AG09309 (cell line): ENCODE measurements around the gene MROH8.
"Not testable (repeated sequence)": the region's sequence is repeated elsewhere in the genome, so short reads cannot be mapped to it uniquely, and the experiment has no call there.

Experiments
- DNase-seq: peaks from one replicate; pipeline ENCODE4 v3.0.0-alpha.2; 2010; ENCODE audit warnings: low read depth
- H3K4me3 ChIP-seq: 2 replicates; pipeline ENCODE4 v1.5.1; 2011; ENCODE audit warnings: mild to moderate bottlenecking, low read depth, low read length, moderate library complexity; ENCODE audit not compliant: control insufficient read depth
- TF ChIP-seq, protein P1 (sequence below): IDR thresholded peaks from 2 replicates; pipeline ENCODE4 v1.5.1; 2011; ENCODE audit warnings: mild to moderate bottlenecking, low read depth, low read length, inconsistent platforms; ENCODE audit not compliant: insufficient read depth, control insufficient read depth; ENCODE audit errors: missing control alignments

MROH8 gene

DNA sequence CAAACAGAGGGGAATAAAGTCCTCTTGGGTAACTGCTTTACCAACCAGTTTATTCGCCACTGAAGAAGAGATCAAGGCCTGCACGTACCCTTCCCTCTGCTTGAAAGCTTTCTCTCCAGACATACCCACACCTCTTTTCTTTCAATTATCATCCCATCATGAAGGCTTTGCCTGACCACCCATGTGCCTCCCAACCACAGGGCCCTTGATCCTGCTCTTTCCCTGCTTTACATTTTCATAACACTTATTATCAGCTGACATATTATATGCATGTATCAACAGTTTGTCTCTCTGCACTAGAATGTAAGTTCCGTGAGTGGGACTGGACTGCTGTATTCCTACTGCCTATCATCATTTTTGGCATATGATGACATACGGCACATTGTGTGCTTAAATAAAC is 21.1 kb downstream of the MROH8 start:
- H3K4me3 ChIP-seq = no peak overlapping the region
- TF ChIP-seq, protein P1, sequence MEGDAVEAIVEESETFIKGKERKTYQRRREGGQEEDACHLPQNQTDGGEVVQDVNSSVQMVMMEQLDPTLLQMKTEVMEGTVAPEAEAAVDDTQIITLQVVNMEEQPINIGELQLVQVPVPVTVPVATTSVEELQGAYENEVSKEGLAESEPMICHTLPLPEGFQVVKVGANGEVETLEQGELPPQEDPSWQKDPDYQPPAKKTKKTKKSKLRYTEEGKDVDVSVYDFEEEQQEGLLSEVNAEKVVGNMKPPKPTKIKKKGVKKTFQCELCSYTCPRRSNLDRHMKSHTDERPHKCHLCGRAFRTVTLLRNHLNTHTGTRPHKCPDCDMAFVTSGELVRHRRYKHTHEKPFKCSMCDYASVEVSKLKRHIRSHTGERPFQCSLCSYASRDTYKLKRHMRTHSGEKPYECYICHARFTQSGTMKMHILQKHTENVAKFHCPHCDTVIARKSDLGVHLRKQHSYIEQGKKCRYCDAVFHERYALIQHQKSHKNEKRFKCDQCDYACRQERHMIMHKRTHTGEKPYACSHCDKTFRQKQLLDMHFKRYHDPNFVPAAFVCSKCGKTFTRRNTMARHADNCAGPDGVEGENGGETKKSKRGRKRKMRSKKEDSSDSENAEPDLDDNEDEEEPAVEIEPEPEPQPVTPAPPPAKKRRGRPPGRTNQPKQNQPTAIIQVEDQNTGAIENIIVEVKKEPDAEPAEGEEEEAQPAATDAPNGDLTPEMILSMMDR = no peak
- DNase-seq = no peak

DNA sequence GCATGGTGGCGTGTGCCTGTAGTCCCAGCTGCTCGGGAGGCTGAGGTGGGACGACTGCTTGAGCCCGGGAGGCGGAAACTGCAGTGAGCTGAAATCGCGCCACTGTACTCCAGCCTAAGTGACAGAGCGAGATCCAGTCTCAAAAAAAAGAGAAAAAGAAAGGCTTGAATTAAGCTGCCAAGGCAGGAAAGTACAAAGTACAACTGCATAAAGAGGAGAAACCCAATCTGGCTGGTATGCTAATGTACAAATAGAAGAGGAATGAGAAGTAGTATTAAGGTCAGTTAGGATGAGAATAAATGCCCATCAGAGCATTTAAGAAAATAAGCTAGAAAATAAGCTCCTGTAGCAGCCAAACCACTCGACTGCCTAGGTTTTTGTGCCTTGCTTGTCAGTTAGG is 23.4 kb downstream of the MROH8 start:
- TF ChIP-seq, protein P1 = no peak
- DNase-seq = no peak
- H3K4me3 ChIP-seq = no peak overlapping the region

DNA sequence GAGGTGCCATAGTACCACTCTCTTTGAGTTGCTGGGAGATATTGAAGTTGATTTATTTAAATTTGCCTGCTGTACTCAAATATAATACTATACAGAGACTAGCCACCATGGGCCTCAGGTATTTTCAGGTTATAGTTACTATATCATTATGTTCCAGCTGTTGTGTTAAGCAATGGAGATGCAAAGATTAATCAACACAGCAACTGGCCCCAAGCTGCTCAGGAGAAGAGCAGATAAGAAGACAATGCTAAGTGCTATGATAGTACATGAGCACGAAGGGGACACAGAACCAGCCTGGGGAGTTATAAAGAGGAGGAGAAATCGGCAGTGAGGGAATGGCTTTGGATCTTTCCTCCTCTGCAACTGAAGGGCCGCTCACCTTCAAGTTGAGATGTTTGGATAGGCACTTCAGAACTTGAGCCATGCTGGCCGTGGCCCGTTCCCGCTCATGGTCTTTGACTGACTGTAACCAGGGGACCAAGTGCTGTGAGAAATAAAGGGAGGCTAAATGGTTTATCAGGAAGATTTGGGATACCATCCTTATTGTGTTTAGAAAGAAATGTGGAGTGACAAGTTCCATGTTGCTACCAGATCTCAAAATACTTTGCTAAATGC is 24.6 kb downstream of the MROH8 start:
- no peak overlapping the region for H3K4me3 ChIP-seq
- TF ChIP-seq, protein P1 = no peak
- no peak for DNase-seq

DNA sequence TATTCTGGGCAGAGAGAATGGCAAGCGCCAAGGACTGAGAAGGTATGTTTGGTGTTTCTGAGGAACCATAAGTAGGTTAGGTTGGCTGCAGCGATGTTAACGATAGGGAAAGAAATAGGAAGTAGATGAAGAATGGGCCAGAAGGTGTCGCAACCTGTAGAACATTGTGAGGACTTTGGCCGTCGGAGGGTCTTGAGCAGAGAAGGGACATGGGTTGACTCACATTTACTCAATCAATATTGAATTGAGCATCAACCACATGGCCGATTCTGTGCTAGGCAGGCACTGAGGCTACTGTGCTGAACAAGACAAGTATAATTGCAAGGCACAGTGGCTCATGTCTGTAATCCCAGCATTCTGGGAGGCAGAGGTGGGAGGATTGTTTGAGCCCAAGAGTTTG is 27.1 kb downstream of the MROH8 start:
- TF ChIP-seq, protein P1 = no peak
- H3K4me3 ChIP-seq = no peak overlapping the region
- no peak for DNase-seq

DNA sequence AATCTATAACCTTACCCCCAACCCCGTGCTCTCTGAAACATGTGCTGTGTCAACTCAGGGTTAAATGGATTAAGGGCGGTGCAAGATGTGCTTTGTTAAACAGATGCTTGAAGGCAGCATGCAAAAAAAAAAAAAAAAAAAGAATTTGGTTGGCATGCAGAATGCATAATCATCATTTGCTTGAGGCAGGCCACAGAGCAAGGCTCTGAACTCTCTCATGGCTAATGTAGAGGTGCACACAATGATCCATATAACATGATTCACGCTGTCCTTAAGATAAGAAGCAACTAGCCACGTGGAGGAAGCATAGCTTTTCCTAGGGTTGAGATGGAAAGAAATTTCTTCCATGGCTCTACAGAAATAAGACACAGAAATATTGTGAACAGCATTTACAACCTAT is 27.8 kb downstream of the MROH8 start:
- no peak for DNase-seq
- TF ChIP-seq, protein P1 = no peak
- no peak overlapping the region for H3K4me3 ChIP-seq

DNA sequence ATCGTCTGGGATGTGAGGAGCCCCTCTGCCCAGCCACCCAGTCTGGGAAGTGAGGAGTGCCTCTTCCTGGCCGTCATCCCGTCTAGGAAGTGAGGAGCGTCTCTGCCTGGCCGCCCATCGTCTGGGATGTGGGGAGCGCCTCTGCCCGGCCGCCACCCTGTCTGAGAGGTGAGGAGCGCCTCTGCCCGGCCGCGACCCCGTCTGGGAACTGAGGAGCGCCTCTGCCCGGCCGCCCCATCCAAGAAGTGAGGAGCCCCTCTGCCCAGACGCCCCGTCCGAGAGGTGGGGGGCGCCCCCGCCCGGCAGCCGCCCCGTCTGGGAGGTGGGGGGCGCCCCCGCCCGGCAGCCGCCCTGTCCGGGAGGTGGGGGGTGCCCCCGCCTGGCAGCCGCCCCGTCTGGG is 28.5 kb downstream of the MROH8 start:
- not testable (repeated sequence) for H3K4me3 ChIP-seq, DNase-seq

DNA sequence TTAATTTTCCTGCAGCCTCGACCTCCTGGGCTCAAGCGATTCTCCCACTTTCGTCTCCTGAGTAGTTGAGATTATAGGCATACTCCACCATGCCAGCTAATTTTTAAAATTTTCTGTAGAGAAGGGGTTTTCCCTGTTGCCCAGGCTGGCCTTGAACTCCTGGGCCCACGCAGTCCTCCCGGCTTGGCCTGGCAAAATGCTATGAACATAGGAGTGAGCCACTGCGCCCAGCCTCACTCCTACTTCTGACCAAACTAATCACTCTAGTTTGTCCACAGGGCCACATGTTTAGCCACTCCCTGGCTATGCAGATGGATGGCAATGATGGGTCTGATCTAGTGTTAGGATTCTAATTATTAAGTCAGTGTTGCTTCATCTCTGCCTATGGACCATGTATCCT is 32.1 kb downstream of the MROH8 start:
- no peak overlapping the region for H3K4me3 ChIP-seq
- DNase-seq = no peak
- TF ChIP-seq, protein P1 = no peak
